H1 (cell line): ENCODE data around the gene DDX49. TPM values are rescaled to one million over a fixed set of nuclear protein-coding genes. Genes with fewer than 3 reads are reported as not detected.

ENCODE experiments used
- EGR1 ChIP-seq: IDR thresholded peaks from 2 replicates; pipeline ENCODE4 v1.6.1; 2011; ENCODE audit warnings: low read depth, low read length, borderline replicate concordance
- EZH2 ChIP-seq: fragments of 200-600 bp; sonication (generic); IDR thresholded peaks from 2 replicates; pipeline ENCODE4 v1.7.1; 2012; ENCODE audit warnings: low read depth, mild to moderate bottlenecking, moderate library complexity, low read length, inconsistent platforms; ENCODE audit not compliant: severe bottlenecking
- GABPA ChIP-seq: IDR thresholded peaks from 2 replicates; pipeline ENCODE4 v1.6.1; 2011; ENCODE audit warnings: mild to moderate bottlenecking, low read length, moderate library complexity, borderline replicate concordance; ENCODE audit not compliant: insufficient read depth
- JUN ChIP-seq: IDR thresholded peaks from 2 replicates; pipeline ENCODE4 v1.6.1; 2011; ENCODE audit warnings: low read depth, mild to moderate bottlenecking, improper control_type of control experiment, low read length
- JUND ChIP-seq: IDR thresholded peaks from 2 replicates; pipeline ENCODE4 v1.6.1; 2011; ENCODE audit warnings: mild to moderate bottlenecking, improper control_type of control experiment, low read length
- KDM4A ChIP-seq: IDR thresholded peaks from one replicate; pipeline ENCODE4 v1.7.1; 2012; ENCODE audit warnings: low read depth, mild to moderate bottlenecking, moderate library complexity, low read length, inconsistent platforms; ENCODE audit not compliant: severe bottlenecking
- KDM5A ChIP-seq: fragments of 200-600 bp; IDR thresholded peaks from 2 replicates; pipeline ENCODE4 v1.7.1; 2012; ENCODE audit warnings: mild to moderate bottlenecking, low read length, inconsistent platforms, mixed read lengths
- RAD21 ChIP-seq, 2 experiments: IDR thresholded peaks in 1 of 2; conservative IDR thresholded peaks in 1 of 2; 2 replicates each; pipeline ENCODE4 v1.6.1; 2011; ENCODE audit warnings: low read depth in 2 of 2, low read length in 2 of 2, improper control_type of control experiment in 1 of 2, inconsistent platforms in 1 of 2, mild to moderate bottlenecking in 1 of 2, moderate library complexity in 1 of 2
- SP4 ChIP-seq: IDR thresholded peaks from 2 replicates; pipeline ENCODE4 v1.6.1; 2012; ENCODE audit warnings: low read length, inconsistent platforms
- TEAD4 ChIP-seq: IDR thresholded peaks from 2 replicates; pipeline ENCODE4 v1.6.1; 2012; ENCODE audit warnings: low read depth, low read length, inconsistent platforms, mixed read lengths
- polyA plus RNA-seq, 7 experiments: library from polyadenylated mRNA; depleted of rRNA in 3 of 7; stranded (reverse) in 5 of 7; unstranded in 2 of 7; fragments of >200 nt in 5 of 7; fragments of 200-250 nt in 2 of 7; gene quantifications; 1 replicate in 5 of 7; 2 replicates in 1 of 7; 4 replicates in 1 of 7; pipeline versions ENCODE4 v1.2.1 to v1.2.3, GENCODE V29; 2011 to 2013; ENCODE audit warnings: missing spikeins in 2 of 7, mixed read lengths in 2 of 7
- total RNA-seq: library from RNA; stranded (reverse); fragmentation: NEBNext Ultra II Directional; extraction: Animal tissue kit (Norgen Biotek cat#: 25700); gene quantifications from 2 replicates; pipeline ENCODE4 v1.2.1, GENCODE V29; 2021
- TF ChIP-seq, protein P1 (sequence below): fragments of 300-600 bp; sonication (generic); IDR thresholded peaks from 2 replicates; pipeline ENCODE4 v1.7.1; 2012; ENCODE audit warnings: low read length, moderate library complexity, mild to moderate bottlenecking, inconsistent platforms; ENCODE audit not compliant: insufficient replicate concordance

DDX49 gene
- total and polyA plus RNA-seq, 2 of the 8 experiments (the other 6 are each of a cell fraction or from before 2014, with no cell fraction given): 41.3 to 46.5 TPM

GRCh38 chr19:18876865-18877264 lies 42.6 kb upstream of the DDX49 start (continued):
- TF ChIP-seq, protein P1, sequence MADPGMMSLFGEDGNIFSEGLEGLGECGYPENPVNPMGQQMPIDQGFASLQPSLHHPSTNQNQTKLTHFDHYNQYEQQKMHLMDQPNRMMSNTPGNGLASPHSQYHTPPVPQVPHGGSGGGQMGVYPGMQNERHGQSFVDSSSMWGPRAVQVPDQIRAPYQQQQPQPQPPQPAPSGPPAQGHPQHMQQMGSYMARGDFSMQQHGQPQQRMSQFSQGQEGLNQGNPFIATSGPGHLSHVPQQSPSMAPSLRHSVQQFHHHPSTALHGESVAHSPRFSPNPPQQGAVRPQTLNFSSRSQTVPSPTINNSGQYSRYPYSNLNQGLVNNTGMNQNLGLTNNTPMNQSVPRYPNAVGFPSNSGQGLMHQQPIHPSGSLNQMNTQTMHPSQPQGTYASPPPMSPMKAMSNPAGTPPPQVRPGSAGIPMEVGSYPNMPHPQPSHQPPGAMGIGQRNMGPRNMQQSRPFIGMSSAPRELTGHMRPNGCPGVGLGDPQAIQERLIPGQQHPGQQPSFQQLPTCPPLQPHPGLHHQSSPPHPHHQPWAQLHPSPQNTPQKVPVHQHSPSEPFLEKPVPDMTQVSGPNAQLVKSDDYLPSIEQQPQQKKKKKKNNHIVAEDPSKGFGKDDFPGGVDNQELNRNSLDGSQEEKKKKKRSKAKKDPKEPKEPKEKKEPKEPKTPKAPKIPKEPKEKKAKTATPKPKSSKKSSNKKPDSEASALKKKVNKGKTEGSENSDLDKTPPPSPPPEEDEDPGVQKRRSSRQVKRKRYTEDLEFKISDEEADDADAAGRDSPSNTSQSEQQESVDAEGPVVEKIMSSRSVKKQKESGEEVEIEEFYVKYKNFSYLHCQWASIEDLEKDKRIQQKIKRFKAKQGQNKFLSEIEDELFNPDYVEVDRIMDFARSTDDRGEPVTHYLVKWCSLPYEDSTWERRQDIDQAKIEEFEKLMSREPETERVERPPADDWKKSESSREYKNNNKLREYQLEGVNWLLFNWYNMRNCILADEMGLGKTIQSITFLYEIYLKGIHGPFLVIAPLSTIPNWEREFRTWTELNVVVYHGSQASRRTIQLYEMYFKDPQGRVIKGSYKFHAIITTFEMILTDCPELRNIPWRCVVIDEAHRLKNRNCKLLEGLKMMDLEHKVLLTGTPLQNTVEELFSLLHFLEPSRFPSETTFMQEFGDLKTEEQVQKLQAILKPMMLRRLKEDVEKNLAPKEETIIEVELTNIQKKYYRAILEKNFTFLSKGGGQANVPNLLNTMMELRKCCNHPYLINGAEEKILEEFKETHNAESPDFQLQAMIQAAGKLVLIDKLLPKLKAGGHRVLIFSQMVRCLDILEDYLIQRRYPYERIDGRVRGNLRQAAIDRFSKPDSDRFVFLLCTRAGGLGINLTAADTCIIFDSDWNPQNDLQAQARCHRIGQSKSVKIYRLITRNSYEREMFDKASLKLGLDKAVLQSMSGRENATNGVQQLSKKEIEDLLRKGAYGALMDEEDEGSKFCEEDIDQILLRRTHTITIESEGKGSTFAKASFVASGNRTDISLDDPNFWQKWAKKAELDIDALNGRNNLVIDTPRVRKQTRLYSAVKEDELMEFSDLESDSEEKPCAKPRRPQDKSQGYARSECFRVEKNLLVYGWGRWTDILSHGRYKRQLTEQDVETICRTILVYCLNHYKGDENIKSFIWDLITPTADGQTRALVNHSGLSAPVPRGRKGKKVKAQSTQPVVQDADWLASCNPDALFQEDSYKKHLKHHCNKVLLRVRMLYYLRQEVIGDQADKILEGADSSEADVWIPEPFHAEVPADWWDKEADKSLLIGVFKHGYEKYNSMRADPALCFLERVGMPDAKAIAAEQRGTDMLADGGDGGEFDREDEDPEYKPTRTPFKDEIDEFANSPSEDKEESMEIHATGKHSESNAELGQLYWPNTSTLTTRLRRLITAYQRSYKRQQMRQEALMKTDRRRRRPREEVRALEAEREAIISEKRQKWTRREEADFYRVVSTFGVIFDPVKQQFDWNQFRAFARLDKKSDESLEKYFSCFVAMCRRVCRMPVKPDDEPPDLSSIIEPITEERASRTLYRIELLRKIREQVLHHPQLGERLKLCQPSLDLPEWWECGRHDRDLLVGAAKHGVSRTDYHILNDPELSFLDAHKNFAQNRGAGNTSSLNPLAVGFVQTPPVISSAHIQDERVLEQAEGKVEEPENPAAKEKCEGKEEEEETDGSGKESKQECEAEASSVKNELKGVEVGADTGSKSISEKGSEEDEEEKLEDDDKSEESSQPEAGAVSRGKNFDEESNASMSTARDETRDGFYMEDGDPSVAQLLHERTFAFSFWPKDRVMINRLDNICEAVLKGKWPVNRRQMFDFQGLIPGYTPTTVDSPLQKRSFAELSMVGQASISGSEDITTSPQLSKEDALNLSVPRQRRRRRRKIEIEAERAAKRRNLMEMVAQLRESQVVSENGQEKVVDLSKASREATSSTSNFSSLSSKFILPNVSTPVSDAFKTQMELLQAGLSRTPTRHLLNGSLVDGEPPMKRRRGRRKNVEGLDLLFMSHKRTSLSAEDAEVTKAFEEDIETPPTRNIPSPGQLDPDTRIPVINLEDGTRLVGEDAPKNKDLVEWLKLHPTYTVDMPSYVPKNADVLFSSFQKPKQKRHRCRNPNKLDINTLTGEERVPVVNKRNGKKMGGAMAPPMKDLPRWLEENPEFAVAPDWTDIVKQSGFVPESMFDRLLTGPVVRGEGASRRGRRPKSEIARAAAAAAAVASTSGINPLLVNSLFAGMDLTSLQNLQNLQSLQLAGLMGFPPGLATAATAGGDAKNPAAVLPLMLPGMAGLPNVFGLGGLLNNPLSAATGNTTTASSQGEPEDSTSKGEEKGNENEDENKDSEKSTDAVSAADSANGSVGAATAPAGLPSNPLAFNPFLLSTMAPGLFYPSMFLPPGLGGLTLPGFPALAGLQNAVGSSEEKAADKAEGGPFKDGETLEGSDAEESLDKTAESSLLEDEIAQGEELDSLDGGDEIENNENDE: no peak
- no peak for TF ChIP-seq JUND
- TF ChIP-seq SP4: no peak
- no peak for TF ChIP-seq JUN
- TF ChIP-seq GABPA: no peak
- no peak for TF ChIP-seq EGR1
- TF ChIP-seq KDM4A: no peak
- no peak for TF ChIP-seq TEAD4
- no peak for TF ChIP-seq EZH2
- TF ChIP-seq KDM5A: no peak
- no peak for TF ChIP-seq RAD21 (IDR thresholded peaks at IDR 0.05 in 1 of 2, conservative IDR thresholded peaks at IDR 0.05 in 1 of 2; ENCODE audit: low read depth in 2 of 2, low read length in 2 of 2)
